SK-N-SH (cell line): ENCODE measurements around the gene ADIPOR2. TPM values are rescaled to one million over a fixed set of nuclear protein-coding genes. Genes with fewer than 3 reads are reported as not detected.

Experiments used
- CTCF ChIA-PET: fragments of 300-600, 350-600 bp; formaldehyde crosslinking; extraction: SDS; loops from one replicate; lab custom pipeline; 2021; lab: Yijun Ruan, JAX
- POLR2A ChIA-PET: fragments of 350-600 bp; sonication (Branson Sonifier 250); formaldehyde crosslinking; extraction: SDS; loops from one replicate; lab custom pipeline; 2020; ENCODE audit warnings: antibody characterized with exemption, inconsistent platforms; lab: Yijun Ruan, JAX
- DNase-seq: peaks from one replicate; pipeline ENCODE4 v3.0.0; 2012
- H2AFZ ChIP-seq: fragments of 200-600 bp; sonication (generic); 2 replicates; pipeline ENCODE4 v1.8.1; 2016; ENCODE audit warnings: antibody characterized with exemption, mild to moderate bottlenecking, low read depth
- H3F3A ChIP-seq: fragments of 200-600 bp; sonication (generic); replicated peaks from 2 replicates; pipeline ENCODE3; 2016; ENCODE audit warnings: antibody characterized with exemption, mild to moderate bottlenecking; ENCODE audit not compliant: insufficient read depth
- H3K27ac ChIP-seq, 2 experiments: fragments of 200-500 bp in 1 of 2; fragments of 200-600 bp in 1 of 2; sonication (Bioruptor generic) in 1 of 2; sonication (generic), shearing (Covaris generic) in 1 of 2; 2 replicates each; pipeline versions ENCODE4 v1.5.1 to v1.6.1; 2014 to 2016; ENCODE audit warnings: low read depth in 2 of 2, inconsistent platforms in 1 of 2, low read length in 1 of 2, mild to moderate bottlenecking in 1 of 2, mixed read lengths in 1 of 2
- H3K27me3 ChIP-seq: fragments of 200-600 bp; sonication (generic), shearing (Covaris generic); 2 replicates; pipeline ENCODE4 v1.6.1; 2016; ENCODE audit warnings: mixed run types; ENCODE audit not compliant: insufficient read depth
- H3K36me3 ChIP-seq, 2 experiments: fragments of 200-500 bp in 1 of 2; fragments of 200-600 bp in 1 of 2; sonication (Bioruptor generic) in 1 of 2; sonication (generic) in 1 of 2; replicated peaks in 1 of 2; 2 replicates each; pipeline versions ENCODE3 to v1.5.1; 2014 to 2016; ENCODE audit warnings: low read length in 1 of 2, mild to moderate bottlenecking in 1 of 2; ENCODE audit not compliant: insufficient read depth in 2 of 2, control insufficient read depth in 1 of 2
- H3K4me1 ChIP-seq, 2 experiments: fragments of 200-500 bp in 1 of 2; fragments of 200-600 bp in 1 of 2; sonication (Bioruptor generic) in 1 of 2; sonication (generic), shearing (Covaris generic) in 1 of 2; 2 replicates each; pipeline versions ENCODE4 v1.5.1 to v1.6.1; 2014 to 2016; ENCODE audit warnings: low read depth in 1 of 2, low read length in 1 of 2, mixed run types in 1 of 2; ENCODE audit not compliant: insufficient read depth in 2 of 2, control insufficient read depth in 1 of 2
- H3K4me2 ChIP-seq: fragments of 200-600 bp; sonication (generic), shearing (Covaris generic); 2 replicates; pipeline ENCODE4 v1.6.1; 2017; ENCODE audit warnings: mixed run types
- H3K4me3 ChIP-seq, 2 experiments: fragments of 200-500 bp in 1 of 2; fragments of 200-600 bp in 1 of 2; sonication (Bioruptor generic) in 1 of 2; sonication (generic), shearing (Covaris generic) in 1 of 2; 2 replicates each; pipeline versions ENCODE4 v1.5.1 to v1.8.1; 2014 to 2016; ENCODE audit warnings: low read depth in 2 of 2, inconsistent platforms in 1 of 2, low read length in 1 of 2, mild to moderate bottlenecking in 1 of 2, mixed read lengths in 1 of 2, moderate library complexity in 1 of 2
- H3K79me2 ChIP-seq: fragments of 200-600 bp; sonication (generic); 2 replicates; pipeline ENCODE4 v1.8.1; 2017; ENCODE audit warnings: mild to moderate bottlenecking; ENCODE audit not compliant: insufficient read depth
- H3K9ac ChIP-seq: fragments of 200-600 bp; sonication (generic); 2 replicates; pipeline ENCODE4 v1.6.1; 2017; ENCODE audit warnings: mixed run types
- H3K9me2 ChIP-seq: fragments of 200-600 bp; sonication (generic); 2 replicates; pipeline ENCODE4 v1.6.1; 2017; ENCODE audit warnings: mixed run types
- H3K9me3 ChIP-seq: fragments of 200-600 bp; sonication (generic); 2 replicates; pipeline ENCODE4 v1.6.1; 2017; ENCODE audit warnings: mixed run types, mild to moderate bottlenecking, moderate library complexity
- H4K20me1 ChIP-seq: fragments of 200-600 bp; sonication (generic); 2 replicates; pipeline ENCODE4 v1.6.1; 2017; ENCODE audit warnings: mild to moderate bottlenecking, mixed run types; ENCODE audit not compliant: insufficient read depth
- ELF1 ChIP-seq: IDR thresholded peaks from 2 replicates; pipeline ENCODE4 v1.4.0; 2012
- EP300 ChIP-seq, 2 experiments: IDR thresholded peaks; 2 replicates each; pipeline versions ENCODE4 v1.4.0 to v1.6.1; 2012; ENCODE audit warnings: borderline replicate concordance in 1 of 2, low read depth in 1 of 2, low read length in 1 of 2
- EZH2phosphoT487 ChIP-seq: fragments of 200-600 bp; sonication (generic); IDR thresholded peaks from 2 replicates; pipeline ENCODE4 v1.6.1; 2017; ENCODE audit warnings: low read depth, mixed run types, mild to moderate bottlenecking, antibody characterized with exemption, moderate library complexity, borderline replicate concordance
- FOSL2 ChIP-seq: IDR thresholded peaks from 2 replicates; pipeline ENCODE4 v1.4.0; 2012; ENCODE audit warnings: low read depth, mild to moderate bottlenecking, moderate library complexity, borderline replicate concordance
- FOXM1 ChIP-seq: IDR thresholded peaks from 2 replicates; pipeline ENCODE4 v1.4.0; 2012; ENCODE audit warnings: low read depth, mild to moderate bottlenecking
- GABPA ChIP-seq: IDR thresholded peaks from 2 replicates; pipeline ENCODE4 v1.4.0; 2012; ENCODE audit warnings: low read depth, mild to moderate bottlenecking
- GATA2 ChIP-seq: sonication (generic); formaldehyde crosslinking; IDR thresholded peaks from 2 replicates; pipeline ENCODE4 v1.5.0; 2020; ENCODE audit warnings: mild to moderate bottlenecking, missing genetic modification reagents
- IRF3 ChIP-seq: fragments of 150-350 bp; IDR thresholded peaks from 2 replicates; pipeline ENCODE4 v1.6.1; 2016; ENCODE audit warnings: mild to moderate bottlenecking, low read depth, low read length
- MAX ChIP-seq: IDR thresholded peaks from 2 replicates; pipeline ENCODE4 v1.4.0; 2012; ENCODE audit warnings: low read depth
- NFIC ChIP-seq: IDR thresholded peaks from 2 replicates; pipeline ENCODE4 v1.4.0; 2012; ENCODE audit warnings: borderline replicate concordance
- PBX3 ChIP-seq: IDR thresholded peaks from 2 replicates; pipeline ENCODE4; 2012
- SMC3 ChIP-seq: IDR thresholded peaks from 2 replicates; pipeline ENCODE4 v1.6.1; 2012; ENCODE audit warnings: low read depth, low read length, improper control_type of control experiment
- TCF12 ChIP-seq: IDR thresholded peaks from 2 replicates; pipeline ENCODE4 v1.4.0; 2012
- TEAD4 ChIP-seq: IDR thresholded peaks from 2 replicates; pipeline ENCODE4 v1.4.0; 2012; ENCODE audit warnings: mild to moderate bottlenecking, borderline replicate concordance; ENCODE audit not compliant: insufficient read depth
- USF2 ChIP-seq: fragments of 150-350 bp; IDR thresholded peaks from 2 replicates; pipeline ENCODE4 v1.6.1; 2017; ENCODE audit warnings: antibody characterized with exemption, low read length, low read depth, borderline replicate concordance
- WGBS: methylation state at CpG from one replicate; pipeline ENCODE4 v1.1.6; 2017; ENCODE audit warnings: low lambda C conversion rate; 5-methylcytosine and 5-hydroxymethylcytosine counted together
- polyA plus RNA-seq, 3 experiments: library from polyadenylated mRNA; depleted of rRNA; stranded (reverse); fragments of >200 nt; gene quantifications; 2 replicates each; pipeline ENCODE4 v1.2.3, GENCODE V29; 2012

The ADIPOR2 gene
- polyA plus RNA-seq, 1 of the 3 experiments (the other 2 are of a cell fraction), result 17.1 TPM

- Histone ChIP-seq H2AFZ (no peak overlapping the region), H3K9ac (no peak overlapping the region), H3K9me3 (no peaks in the 10 kb centered on the region), H3K27ac (no peak overlapping the region), H3F3A (peaks cover 11% of the 10 kb centered on the region), H3K9me2 (no peaks in the 10 kb centered on the region), H3K79me2 (peaks cover 22% of the 10 kb centered on the region), H3K4me1 (peaks cover 3 to 5% of the 10 kb centered on the region in 2 experiments; a peak in 2 of 4 replicates), H4K20me1 (peaks cover 10% of the 10 kb centered on the region), H3K27me3 (no peaks in the 10 kb centered on the region), H3K4me3 (no peak overlapping the region), H3K4me2 (no peak overlapping the region), H3K36me3 (no peaks in the 10 kb centered on the region)
- DNase-seq, result no peak
- WGBS, result 92% methylated on average over 5 of the region's 5 CpGs
- no peak for TF ChIP-seq MAX
- no peak for TF ChIP-seq TCF12
- TF ChIP-seq PBX3, result no peak
- no peak for TF ChIP-seq SMC3
- no peak for TF ChIP-seq FOXM1
- TF ChIP-seq ELF1, result no peak
- no peak for TF ChIP-seq NFIC
- no peak for TF ChIP-seq IRF3
- TF ChIP-seq GABPA, result no peak
- no peak for TF ChIP-seq EZH2phosphoT487
- no peak for TF ChIP-seq USF2
- TF ChIP-seq EP300 (IDR thresholded peaks at IDR 0.05; ENCODE audit: borderline replicate concordance in 1 of 2, low read depth in 1 of 2, low read length in 1 of 2), result no peak
- no peak for TF ChIP-seq TEAD4
- no peak for TF ChIP-seq FOSL2
- TF ChIP-seq GATA2 (CRISPR knock-in tag), result no peak
- CTCF ChIA-PET, result interaction anchor here (1.3 to 4.4 kb wide), 4 partner anchors 18 to 103 kb away, joined by 3 to 38 read pairs (median 4); no protein-coding TSS in a partner anchor
- POLR2A ChIA-PET, result no interaction called here
Measured at GRCh38 chr12:1688086-1688710, 2.7 kb upstream of the ADIPOR2 start.
